ENCODE data around the gene PGC. TPM values are rescaled to one million over a fixed set of nuclear protein-coding genes. Genes with fewer than 3 reads are reported as not detected.

PGC gene
- total RNA-seq: not detected in 2 replicates

DNA sequence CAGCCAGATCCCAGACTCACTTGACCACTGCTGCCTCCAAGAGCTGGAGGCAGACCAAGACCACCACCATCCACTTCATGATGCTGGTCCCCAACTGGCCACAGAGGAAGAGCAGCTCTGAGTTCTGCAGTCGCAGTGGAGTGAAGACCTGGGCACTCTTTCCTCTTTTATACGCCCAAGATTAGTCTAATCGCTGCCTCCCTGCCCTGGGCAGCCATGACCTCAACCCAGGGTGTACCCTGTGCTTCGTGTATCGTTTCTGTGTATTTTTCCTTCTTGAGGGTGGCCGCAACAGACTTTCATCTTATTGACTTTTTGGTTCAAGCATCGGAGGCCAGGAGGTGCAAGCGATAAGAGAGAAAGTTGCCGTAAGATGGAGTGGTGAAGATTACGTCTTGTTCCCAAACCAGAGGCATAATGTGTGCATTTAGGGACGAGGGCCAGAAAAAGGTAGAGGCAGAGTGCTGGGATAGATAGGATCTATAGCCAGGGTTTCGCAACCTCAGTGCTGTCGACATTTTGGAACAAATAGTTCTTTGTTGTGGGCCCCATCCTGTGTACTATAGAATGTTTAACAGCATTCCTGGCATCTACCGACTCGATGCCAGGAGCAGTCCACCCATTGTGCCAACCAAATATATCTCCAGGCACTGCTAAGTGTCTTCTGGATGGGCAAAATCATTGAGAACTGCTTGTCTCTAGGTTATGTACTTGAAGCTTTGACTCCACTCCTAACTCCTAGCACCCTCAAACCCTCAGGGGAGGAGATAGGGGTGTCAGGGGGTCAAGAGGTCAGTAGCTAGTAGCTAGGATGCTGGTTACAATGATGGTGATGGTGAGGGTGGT lies at the start of gene PGC:
Gene PGC, minus strand, starts transcription at position 142 of the 846 bp plus-strand sequence. Its CDS starts 63 bp downstream, at position 79.

DNA sequence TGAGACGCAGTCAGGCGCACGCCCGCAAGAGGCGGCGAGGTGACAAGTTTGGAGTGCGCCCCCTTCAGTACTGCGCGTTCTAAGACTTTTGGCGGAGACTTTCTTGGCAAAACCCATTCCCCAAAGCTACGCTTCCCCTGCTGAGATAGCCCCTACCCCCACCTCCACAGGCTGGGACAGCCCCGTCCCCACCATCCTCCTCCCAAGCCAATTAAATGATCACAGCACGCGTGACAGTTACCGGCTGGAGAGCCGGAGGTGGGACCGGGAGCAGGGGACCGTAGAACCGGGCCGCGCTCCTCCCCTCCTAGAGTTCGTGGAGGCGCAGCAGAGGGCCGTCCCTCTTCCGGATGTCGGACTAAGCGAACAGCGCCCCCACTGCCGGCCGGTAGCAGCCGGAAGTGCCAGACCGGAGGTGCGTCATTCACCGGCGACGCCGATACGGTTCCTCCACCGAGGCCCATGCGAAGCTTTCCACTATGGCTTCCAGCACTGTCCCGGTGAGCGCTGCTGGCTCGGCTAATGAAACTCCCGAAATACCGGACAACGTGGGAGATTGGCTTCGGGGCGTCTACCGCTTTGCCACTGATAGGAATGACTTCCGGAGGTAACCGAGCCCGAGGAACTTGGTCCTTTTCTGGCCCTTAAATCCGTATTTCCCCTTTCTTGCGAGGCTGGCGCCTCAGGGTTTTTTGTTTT lies 40.2 kb upstream of the PGC start, which contains the start of gene TOMM6:
Gene TOMM6, plus strand, starts transcription at position 476 of the 699 bp plus-strand sequence. Its CDS starts 4 bp downstream, at position 480.

DNA sequence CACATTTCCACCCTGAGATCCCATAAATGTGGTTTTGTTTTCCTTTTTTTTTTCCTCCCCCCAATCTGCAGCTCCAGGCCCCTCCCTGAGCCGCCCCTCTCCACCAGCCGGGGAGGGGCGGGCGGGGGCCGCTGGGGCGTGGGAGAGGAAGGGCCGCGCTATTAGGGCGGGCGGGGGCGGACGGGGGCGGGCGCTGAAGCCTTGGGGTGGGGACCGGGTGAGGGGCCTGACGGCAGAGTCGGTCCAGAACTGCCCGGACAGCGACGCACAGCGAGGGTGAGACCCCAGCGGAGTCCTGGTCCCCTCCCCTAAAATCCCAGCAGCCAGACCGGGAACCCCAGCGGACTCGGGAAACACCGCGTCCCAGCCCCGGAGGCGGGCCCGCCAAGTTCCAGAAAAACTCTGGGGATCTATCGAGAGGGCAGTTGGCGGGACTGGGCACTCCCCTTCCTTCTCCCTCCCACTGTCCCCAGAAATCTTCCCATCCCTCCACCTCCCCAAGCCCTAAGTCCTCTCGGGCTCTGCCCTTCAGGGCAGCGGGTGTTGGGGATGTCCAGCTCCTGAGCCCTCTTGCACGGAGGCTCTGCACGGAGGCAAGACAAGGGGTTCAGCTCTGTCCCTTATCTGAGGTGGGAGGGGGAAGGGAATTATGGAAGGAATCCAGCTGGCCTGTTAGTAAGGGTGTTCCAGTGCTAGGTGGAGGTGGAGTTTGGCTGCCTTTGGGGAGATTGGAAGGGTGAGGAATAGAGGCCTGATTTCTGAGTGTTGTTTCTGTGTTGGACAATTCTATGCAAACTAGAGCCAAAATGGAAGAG lies 33.6 kb upstream of the PGC start, which contains the start of gene PRICKLE4:
Gene PRICKLE4, plus strand, starts transcription at position 232 of the 815 bp plus-strand sequence. CDS start 2,692 bp downstream, outside the sequence.

DNA sequence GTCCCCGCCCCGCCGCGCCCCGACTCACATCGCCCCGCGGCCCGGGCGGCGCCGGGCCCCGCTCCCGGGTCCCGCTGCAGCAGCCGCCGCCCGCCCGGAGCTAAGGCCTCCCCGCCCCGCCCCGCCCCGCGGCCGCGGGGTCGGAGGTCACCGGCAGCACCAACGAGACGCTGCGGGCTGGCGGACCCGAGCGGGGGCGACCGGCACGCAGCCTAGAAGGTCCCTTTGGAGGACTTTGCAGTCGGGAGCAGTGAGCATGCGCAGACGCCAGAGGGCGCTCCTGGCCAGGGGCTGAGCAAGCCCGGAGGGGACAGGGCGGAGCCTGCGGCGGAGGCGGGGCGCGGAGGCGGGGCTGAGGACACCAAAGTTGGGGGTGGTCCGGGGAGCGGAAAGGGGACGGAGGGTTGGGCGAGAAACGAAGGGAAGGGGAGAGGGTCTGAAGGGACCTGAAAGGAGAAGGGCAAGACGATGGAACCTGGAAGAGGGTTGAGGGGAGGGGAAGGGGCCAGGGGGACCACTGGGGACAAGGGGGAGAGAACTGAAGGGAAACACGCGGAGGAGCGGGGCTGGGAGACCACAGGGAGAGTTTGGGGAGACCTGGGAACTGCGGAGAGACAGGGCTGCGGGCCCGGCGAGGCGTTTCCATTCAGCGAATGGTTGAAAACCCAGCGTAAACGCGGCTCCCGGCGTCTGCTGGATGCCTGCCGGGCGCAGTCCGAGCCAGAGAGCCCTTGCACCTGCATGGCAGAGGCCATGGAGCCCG lies 32.8 kb upstream of the PGC start, which contains the start of gene FRS3:
Gene FRS3, minus strand, starts transcription at position 113 of the 763 bp plus-strand sequence. CDS start 2,913 bp downstream, outside the sequence.

DNA sequence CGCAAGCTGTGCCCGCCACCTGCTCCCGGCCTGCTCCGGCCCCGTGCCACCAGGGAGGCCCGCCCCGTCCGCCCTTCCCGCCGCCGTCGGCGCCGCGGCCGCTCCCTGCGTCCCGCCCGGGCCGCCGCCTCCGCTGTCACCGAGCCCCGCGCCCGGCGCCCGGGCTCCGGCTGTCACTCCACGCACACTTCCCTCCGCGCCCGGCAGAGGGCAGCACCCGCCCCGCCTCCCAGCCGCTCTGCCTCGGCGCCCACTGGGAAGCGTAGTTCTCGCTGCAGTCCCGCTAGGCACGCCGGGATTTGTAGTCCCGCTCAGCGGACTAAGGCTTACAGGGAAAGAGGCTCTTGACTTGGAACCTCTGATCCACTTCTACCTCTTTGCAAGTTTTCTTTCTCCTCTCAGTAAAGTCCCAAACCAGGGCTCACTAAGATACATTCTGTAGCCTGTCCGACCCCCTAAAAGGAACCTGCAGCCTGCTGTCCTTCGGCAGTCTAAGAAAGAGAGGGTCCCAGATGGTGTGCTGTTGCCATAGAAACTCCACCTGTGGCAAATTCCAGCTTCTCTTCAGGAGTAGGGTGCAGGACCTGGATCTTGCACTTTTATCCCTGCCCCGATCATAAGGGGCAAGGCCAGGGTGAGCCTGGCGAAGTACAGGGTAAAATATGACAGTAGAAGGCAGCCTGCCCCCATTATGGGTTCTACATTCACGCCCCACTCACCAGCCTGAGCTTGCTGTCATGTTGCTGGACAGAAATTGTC lies 11.6 kb downstream of the PGC start, which contains the start of gene TFEB:
Gene TFEB, minus strand, starts transcription at position 182 of the 759 bp plus-strand sequence. CDS start 44,395 bp downstream, outside the sequence.

Other genes with a start within 250 kb of the PGC start
- 1.9 and 2.9 TPM in 2 replicates for gene FOXP4, start 201.0 kb downstream of the PGC start, total RNA-seq
- gene MDFI, start 108.9 kb downstream of the PGC start, total RNA-seq: 42.7 and 56.5 TPM in 2 replicates
- gene TFEB, start 11.8 kb downstream of the PGC start, total RNA-seq: 2.3 and 4.0 TPM in 2 replicates
- gene FRS3, start 32.5 kb upstream of the PGC start, total RNA-seq: 0.32 and 1.1 TPM in 2 replicates
- 0.97 and 1.5 TPM in 2 replicates for gene PRICKLE4, start 33.4 kb upstream of the PGC start, total RNA-seq
- gene TOMM6, start 40.3 kb upstream of the PGC start, total RNA-seq: 145 and 163 TPM in 2 replicates
- gene USP49, start 148.0 kb upstream of the PGC start, total RNA-seq: 0.97 and 2.7 TPM in 2 replicates
- 34.1 and 54.7 TPM in 2 replicates for gene MED20, start 173.7 kb upstream of the PGC start, total RNA-seq
- 25.5 and 30.5 TPM in 2 replicates for gene BYSL, start 174.1 kb upstream of the PGC start, total RNA-seq
- 34.8 and 55.0 TPM in 2 replicates for gene CCND3, start 194.4 kb upstream of the PGC start, total RNA-seq

All from epithelial cell of umbilical artery (primary cell).